GM23338 (cell line): Measurements from ENCODE around the gene CCDC97. TPM values are rescaled to one million over a fixed set of nuclear protein-coding genes. Genes with fewer than 3 reads are reported as not detected.
"Not testable (repeated sequence)": the region's sequence is repeated elsewhere in the genome, so short reads cannot be mapped to it uniquely, and the experiment has no call there.

ENCODE experiments used
- ATAC-seq: fragments of 200-7000 bp; cut with Tn5 transposase; 3 replicates; pipeline ENCODE4 v1.9.1; 2020
- DNase-seq: peaks from one replicate; pipeline ENCODE4 v3.0.0-alpha.2; 2015; ENCODE audit warnings: low spot score
- H2AFZ ChIP-seq: fragments of 200-600 bp; sonication (generic); 2 replicates; pipeline ENCODE4 v1.8.0; 2016; ENCODE audit warnings: antibody characterized with exemption, mild to moderate bottlenecking, moderate library complexity
- H3F3A ChIP-seq: fragments of 200-600 bp; sonication (generic); replicated peaks from 2 replicates; pipeline ENCODE4 v1.8.0; 2017; ENCODE audit warnings: antibody characterized with exemption, mixed run types, low read depth
- H3K27ac ChIP-seq: fragments of 200-600 bp; sonication (generic); 2 replicates; pipeline ENCODE4 v1.6.1; 2016; ENCODE audit warnings: low read depth
- H3K27me3 ChIP-seq: fragments of 200-600 bp; sonication (generic); 2 replicates; pipeline ENCODE4 v1.8.0; 2016; ENCODE audit warnings: mild to moderate bottlenecking, mixed run types, moderate library complexity; ENCODE audit not compliant: insufficient read depth
- H3K36me3 ChIP-seq: fragments of 200-600 bp; sonication (generic); 2 replicates; pipeline ENCODE4 v1.8.0; 2016; ENCODE audit warnings: mild to moderate bottlenecking; ENCODE audit not compliant: insufficient read depth
- H3K4me1 ChIP-seq: fragments of 200-600 bp; sonication (generic); 2 replicates; pipeline ENCODE4 v1.8.0; 2016; ENCODE audit warnings: mild to moderate bottlenecking, moderate library complexity; ENCODE audit not compliant: insufficient read depth
- H3K4me2 ChIP-seq: fragments of 200-600 bp; sonication (generic); 2 replicates; pipeline ENCODE4 v1.7.1; 2017; ENCODE audit warnings: mixed run types
- H3K4me3 ChIP-seq: fragments of 200-600 bp; sonication (generic); 2 replicates; pipeline ENCODE4 v1.6.1; 2016; ENCODE audit warnings: mixed run types
- H3K79me2 ChIP-seq: fragments of 200-600 bp; sonication (generic); replicated peaks from 2 replicates; pipeline ENCODE4 v1.8.0; 2017; ENCODE audit warnings: mild to moderate bottlenecking; ENCODE audit not compliant: insufficient read depth
- H3K9me2 ChIP-seq: fragments of 200-600 bp; sonication (generic); 2 replicates; pipeline ENCODE4 v1.8.0; 2017; ENCODE audit not compliant: insufficient read depth
- H4K20me1 ChIP-seq: fragments of 200-600 bp; sonication (generic); replicated peaks from 2 replicates; pipeline ENCODE4 v1.8.0; 2017; ENCODE audit warnings: mild to moderate bottlenecking; ENCODE audit not compliant: insufficient read depth
- H3K27ac Mint-ChIP-seq: 2 replicates; pipeline ENCODE4 v1.8.0; 2020; ENCODE audit warnings: inconsistent platforms, mild to moderate bottlenecking, moderate library complexity, mixed read lengths
- H3K27me3 Mint-ChIP-seq: 3 replicates; pipeline ENCODE4 v1.8.0; 2022; ENCODE audit warnings: low read depth, mild to moderate bottlenecking, moderate library complexity, mixed read lengths, inconsistent platforms; ENCODE audit not compliant: insufficient read depth, poor library complexity
- H3K36me3 Mint-ChIP-seq: 3 replicates; pipeline ENCODE4 v1.8.0; 2021; ENCODE audit warnings: low read depth, mild to moderate bottlenecking, inconsistent platforms, moderate library complexity, mixed read lengths
- H3K4me1 Mint-ChIP-seq: 3 replicates; pipeline ENCODE4 v1.8.0; 2020; ENCODE audit warnings: mild to moderate bottlenecking, inconsistent platforms, mixed read lengths
- H3K4me3 Mint-ChIP-seq: 3 replicates; pipeline ENCODE4 v1.8.0; 2021; ENCODE audit warnings: moderate library complexity, mild to moderate bottlenecking, inconsistent platforms, mixed read lengths
- H3K9me3 Mint-ChIP-seq: 3 replicates; pipeline ENCODE4 v1.8.0; 2020; ENCODE audit warnings: moderate library complexity, mild to moderate bottlenecking, inconsistent platforms, mixed read lengths
- EZH2 ChIP-seq: fragments of 200-600 bp; sonication (generic); IDR thresholded peaks from one replicate; pipeline ENCODE4 v1.8.0; 2017; ENCODE audit warnings: antibody characterized with exemption, mild to moderate bottlenecking, low read depth; ENCODE audit not compliant: unreplicated experiment
- NANOG ChIP-seq: IDR thresholded peaks from 2 replicates; pipeline ENCODE4 v1.6.1; 2016; ENCODE audit warnings: antibody characterized with exemption, borderline replicate concordance
- REST ChIP-seq: IDR thresholded peaks from one replicate; pipeline ENCODE4 v1.6.1; 2018; ENCODE audit warnings: antibody characterized with exemption; ENCODE audit not compliant: unreplicated experiment
- ZNF331 ChIP-seq: fragments of 250-450 bp; sonication (Bioruptor Pico); IDR thresholded peaks from 2 replicates; pipeline ENCODE4 v1.5.0; 2020; ENCODE audit warnings: low read depth, mild to moderate bottlenecking, moderate library complexity
- ZNF462 ChIP-seq: fragments of 250-450 bp; sonication (Bioruptor Pico); IDR thresholded peaks from 2 replicates; pipeline ENCODE4 v1.5.0; 2020; ENCODE audit warnings: mild to moderate bottlenecking, moderate library complexity
- polyA plus RNA-seq: library from polyadenylated mRNA; unstranded; fragments of >200 nt; fragmentation: Nextera tagmentation; extraction: Ambion mirVana; gene quantifications from 2 replicates; pipeline ENCODE4 v1.2.1, GENCODE V29; 2016
- total RNA-seq: library from RNA; depleted of rRNA; stranded (reverse); fragments of >200 nt; shearing (Covaris generic); gene quantifications from 2 replicates; pipeline ENCODE4 v1.2.3, GENCODE V29; 2014

The CCDC97 gene
- total and polyA plus RNA-seq, 2 experiments from 2014 or later: 8.0 to 11.0 TPM

- not testable (repeated sequence) for H3K9me3 Mint-ChIP-seq, DNase-seq, H3K4me3 Mint-ChIP-seq, ATAC-seq, H3K4me2 ChIP-seq, H2AFZ ChIP-seq, H3K9me2 ChIP-seq, H3K27me3 ChIP-seq, H3K4me3 ChIP-seq
- H3K4me1 ChIP-seq: peaks cover 14% of the 10 kb centered on the region
- H3K27ac ChIP-seq: peak overlapping the region; percentile 66
- Mint-ChIP-seq H3K4me1 (peaks cover 19% of the 10 kb centered on the region), H3K36me3 (peaks cover 98% of the 10 kb centered on the region), H3K27ac (peak overlapping the region; percentile 81; the same call in 1 of the 2 replicates), H3K27me3 (peaks cover 10% of the 10 kb centered on the region)
- TF ChIP-seq REST: peak; percentile 33
- H3K79me2 ChIP-seq: peaks cover 36% of the 10 kb centered on the region
- H3F3A ChIP-seq: peaks cover 28% of the 10 kb centered on the region
- H4K20me1 ChIP-seq: peaks cover 35% of the 10 kb centered on the region
- peaks cover 75% of the 10 kb centered on the region for H3K36me3 ChIP-seq
Observed at GRCh38 chr19:41289814-41290213, 20.2 kb upstream of the CCDC97 start.

GRCh38 chr19:41294393-41294792 lies 15.6 kb upstream of the CCDC97 start:
- Histone ChIP-seq H2AFZ (no peak overlapping the region), H3K9me2 (no peaks in the 10 kb centered on the region), H3K36me3 (peaks cover 87% of the 10 kb centered on the region), H3K27ac (no peak overlapping the region), H3K27me3 (no peaks in the 10 kb centered on the region), H3K79me2 (peaks cover 28% of the 10 kb centered on the region), H3F3A (peaks cover 18% of the 10 kb centered on the region; the same call in 1 of the 2 replicates), H4K20me1 (peaks cover 47% of the 10 kb centered on the region), H3K4me3 (no peak overlapping the region), H3K4me2 (no peak overlapping the region), H3K4me1 (0 out of 2 replicates have a peak, but pooled peaks cover under 1% of the 10 kb centered on the region)
- no peaks in the 10 kb centered on the region for H3K9me3 Mint-ChIP-seq
- DNase-seq: no peak
- H3K4me3 Mint-ChIP-seq: no peak overlapping the region
- H3K27ac Mint-ChIP-seq: no peak overlapping the region
- peaks cover 96% of the 10 kb centered on the region for H3K36me3 Mint-ChIP-seq
- peaks cover 5% of the 10 kb centered on the region for H3K27me3 Mint-ChIP-seq
- peaks cover 4% of the 10 kb centered on the region; the same call in 1 of the 3 replicates for H3K4me1 Mint-ChIP-seq
- no peak for TF ChIP-seq NANOG
- no peak for TF ChIP-seq EZH2
- no peak for TF ChIP-seq ZNF331 (CRISPR knock-in tag)
- TF ChIP-seq ZNF462: no peak
- no peak for ATAC-seq
